ENCODE results near the gene RAD1. TPM values are rescaled to one million over a fixed set of nuclear protein-coding genes. Genes with fewer than 3 reads are reported as not detected.

Gene RAD1
- total and polyA plus RNA-seq, 2 of the 8 experiments (the other 6 are each of a cell fraction or from before 2014, with no cell fraction given) = 15.1 to 37.3 TPM

DNA sequence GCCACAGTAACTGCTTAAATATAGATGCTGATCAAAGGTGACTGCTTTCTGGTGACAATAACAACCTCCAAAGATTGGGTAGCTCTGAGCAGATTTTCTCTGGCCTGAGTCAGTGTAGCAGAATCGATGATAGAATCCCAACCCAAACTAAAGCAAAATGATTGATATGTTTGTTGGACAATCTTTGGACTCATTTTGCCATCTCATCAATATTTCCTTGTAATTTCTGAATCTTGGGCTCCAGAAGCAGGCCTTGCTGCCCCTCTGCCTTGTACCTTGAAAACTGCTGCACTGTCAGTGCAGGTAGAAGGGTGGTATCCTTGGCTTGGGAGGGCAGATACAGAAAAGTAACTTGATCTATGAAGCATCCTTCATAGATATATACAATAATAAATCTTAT, 57.4 kb downstream of the RAD1 start:
- POLR2A ChIA-PET (ENCODE audit: partially characterized antibody) = no interaction called here
- Histone ChIP-seq H3K56ac (replicated peaks; ENCODE audit: insufficient read length, low read depth, low read length) (no peak overlapping the region), H3K4me3 (ENCODE audit: extremely low read depth in 1 of 4, insufficient read depth in 2 of 4, low read depth in 3 of 4, low read length in 4 of 4) (no peak overlapping the region), H2BK20ac (ENCODE audit: low read length) (no peak overlapping the region), H2AK5ac (ENCODE audit: low read depth, low read length) (no peak overlapping the region), H3K4me2 (ENCODE audit: insufficient read depth in 1 of 2, low read depth in 2 of 2, low read length in 2 of 2) (no peak overlapping the region), H3K9ac (replicated peaks in 1 of 4; ENCODE audit: extremely low read depth in 1 of 4, low read depth in 3 of 4, low read length in 3 of 4) (no peak overlapping the region), H2AFZ (ENCODE audit: low read length) (no peak overlapping the region), H2BK15ac (ENCODE audit: low read length) (no peak overlapping the region), H3K79me1 (ENCODE audit: low read depth, low read length) (no peaks in the 10 kb centered on the region), H3K36me3 (ENCODE audit: control insufficient read depth in 2 of 4, insufficient read depth in 4 of 4, low read length in 3 of 4) (no peaks in the 10 kb centered on the region), H2BK12ac (ENCODE audit: low read depth, low read length) (no peak overlapping the region), H3K14ac (ENCODE audit: insufficient read length) (no peak overlapping the region), H4K20me1 (replicated peaks in 1 of 2; ENCODE audit: control insufficient read depth in 1 of 2, insufficient read depth in 2 of 2, low read length in 2 of 2) (no peaks in the 10 kb centered on the region), H2BK120ac (replicated peaks; ENCODE audit: low read depth, low read length) (no peak overlapping the region), H4K8ac (ENCODE audit: extremely low read depth, insufficient read depth, low read length) (no peak overlapping the region), H3K23me2 (ENCODE audit: low read depth, low read length) (no peaks in the 10 kb centered on the region; the same call in 1 of the 2 replicates), H3K18ac (ENCODE audit: extremely low read depth, low read length) (no peak overlapping the region), H4K91ac (replicated peaks; ENCODE audit: insufficient read length, low read length) (no peak overlapping the region), H3K4ac (replicated peaks; ENCODE audit: insufficient read length, low read depth, low read length) (no peak overlapping the region), H3K4me1 (replicated peaks in 1 of 4; ENCODE audit: control insufficient read depth in 3 of 4, insufficient read depth in 4 of 4, low read length in 3 of 4) (peaks cover 0 to 3% (median under 1%) of the 10 kb centered on the region in 4 experiments; a peak in 2 of 7 replicates), H3K27me3 (replicated peaks in 1 of 4; ENCODE audit: control insufficient read depth in 3 of 4, extremely low read depth in 1 of 4, insufficient read depth in 3 of 4, low read length in 3 of 4) (no peaks in the 10 kb centered on the region), H3K79me2 (ENCODE audit: control insufficient read depth in 1 of 2, insufficient read depth in 2 of 2, low read length in 2 of 2) (no peaks in the 10 kb centered on the region), H4K5ac (ENCODE audit: insufficient read length, low read depth, low read length) (no peak overlapping the region), H3K27ac (ENCODE audit: low read depth, low read length) (no peak overlapping the region), H3K9me3 (ENCODE audit: insufficient read depth in 2 of 2, low read depth in 1 of 2, low read length in 1 of 2) (no peaks in the 10 kb centered on the region), H3K23ac (ENCODE audit: insufficient read length) (no peak overlapping the region), H2BK5ac (ENCODE audit: low read depth, low read length) (no peak overlapping the region)
- CTCF ChIA-PET (ENCODE audit: partially characterized antibody) = interaction anchor here (1.4 kb wide), 1 partner anchor 8 kb away, joined by 3 read pairs; no protein-coding TSS in a partner anchor
- DNase-seq (ENCODE audit: low read depth in 1 of 2, low spot score in 2 of 2) (no peak), FAIRE-seq (no peak)
- WGBS, 2 experiments (ENCODE audit: extremely low coverage in 1 of 2, insufficient coverage in 1 of 2, insufficient read length in 1 of 2, insufficient replicate concordance in 2 of 2, low coverage in 1 of 2, low lambda C conversion rate in 2 of 2, missing lambda C conversion rate in 1 of 2) = 95% methylated on average over 1 of the region's 1 CpG; no CpG with 5 or more reads in 1 of the 2 experiments
- no peak for TF ChIP-seq CHD2 (IDR thresholded peaks at IDR 0.05; ENCODE audit: low read length)
- TF ChIP-seq, protein P1, sequence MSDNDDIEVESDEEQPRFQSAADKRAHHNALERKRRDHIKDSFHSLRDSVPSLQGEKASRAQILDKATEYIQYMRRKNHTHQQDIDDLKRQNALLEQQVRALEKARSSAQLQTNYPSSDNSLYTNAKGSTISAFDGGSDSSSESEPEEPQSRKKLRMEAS (IDR thresholded peaks at IDR 0.05) = no peak

Data from H1 (cell line).